Right lobe of liver (tissue), 6 donors: Measurements from ENCODE around the gene KIAA1549. TPM values are rescaled to one million over a fixed set of nuclear protein-coding genes. Genes with fewer than 3 reads are reported as not detected.

Experiments used
- ATAC-seq, 4 donors: fragments of 200-7000 bp; cut with Tn5 transposase; one replicate each; pipeline ENCODE4 v1.9.1; 2020; ENCODE audit warnings: mild to moderate bottlenecking in 4 of 4, moderate library complexity in 4 of 4
- DNase-seq, 3 donors: peaks; one replicate each; pipeline ENCODE4 v3.0.0-alpha.2; 2020
- H3K27ac ChIP-seq, 3 donors: fragments of 200-600 bp; one replicate each; pipeline ENCODE4 v1.8.0; 2022
- H3K27me3 ChIP-seq, 2 donors: fragments of 200-600 bp; one replicate each; pipeline ENCODE4 v1.8.0; 2022
- H3K36me3 ChIP-seq, 4 donors: fragments of 200-600 bp; sonication (generic) in 1 of 4; one replicate each; pipeline versions ENCODE4 v1.5.1 to v1.8.0; 2017 to 2022; ENCODE audit warnings: control low read depth in 1 of 4
- H3K4me1 ChIP-seq, 4 donors: fragments of 200-600 bp; sonication (generic) in 1 of 4; one replicate each; pipeline versions ENCODE4 v1.5.1 to v1.8.0; 2017 to 2022; ENCODE audit warnings: control low read depth in 1 of 4
- H3K4me3 ChIP-seq, 3 donors: fragments of 200-600 bp; one replicate each; pipeline ENCODE4 v1.8.0; 2022
- H3K9me3 ChIP-seq, 4 donors: fragments of 200-600 bp; sonication (generic) in 1 of 4; one replicate each; pipeline versions ENCODE4 v1.5.1 to v1.8.0; 2017 to 2022; ENCODE audit warnings: control low read depth in 1 of 4
- CTCF ChIP-seq, 4 donors: fragments of 200-600 bp in 3 of 4; fragments of 450-650 bp in 1 of 4; IDR thresholded peaks; one replicate each; pipeline versions ENCODE4 v1.5.1 to v1.8.0; 2016 to 2022; ENCODE audit warnings: antibody characterized with exemption in 4 of 4, mild to moderate bottlenecking in 2 of 4
- POLR2A ChIP-seq: fragments of 450-650 bp; IDR thresholded peaks from one replicate; pipeline ENCODE4 v1.6.1; 2017; ENCODE audit warnings: antibody characterized with exemption, mild to moderate bottlenecking
- WGBS: methylation state at CpG from one replicate; pipeline ENCODE4 v1.1.6; 2018; ENCODE audit warnings: low coverage, low lambda C conversion rate; ENCODE audit not compliant: insufficient coverage; ENCODE audit errors: missing lambda C conversion rate; 5-methylcytosine and 5-hydroxymethylcytosine counted together
- intact Hi-C, 2 donors: fragments of 100-400 bp; cut with DNase I; formaldehyde crosslinking; loops; one replicate each; pipeline versions ENCODE4 v1.11.2 to v1.14.1; 2022
- total RNA-seq, 6 experiments: library from RNA; depleted of rRNA in 2 of 6; stranded (reverse); fragments of >200 nt in 2 of 6; fragmentation: NEBNext Ultra II Directional in 3 of 6; extraction: Animal tissue kit (Norgen Biotek cat#: 25700) in 3 of 6; gene quantifications; one replicate each; pipeline versions ENCODE4 v1.1.0 to v1.2.4, GENCODE V29; 2016 to 2023
- donor health status: DM: no; HTN: yes; CAD: no.
- donor health status: DM: no; HTN: no; CAD: no.
- donor health status: DM: no; HTN: no; CAD: no.
- donor health status: DM: no; HTN: yes; CAD: no.
- donor health status: DM: no; HTN: yes; CAD: no.

KIAA1549 gene
- total RNA-seq, 6 experiments from 2014 or later: 0.56 to 1.9 (median 0.68) TPM

- Histone ChIP-seq H3K27me3 (no peaks in the 10 kb centered on the region), H3K4me1 (no peaks in the 10 kb centered on the region), H3K9me3 (no peaks in the 10 kb centered on the region), H3K27ac (no peak overlapping the region), H3K36me3 (no peaks in the 10 kb centered on the region), H3K4me3 (no peak overlapping the region)
- intact Hi-C loops: no loop called here
- WGBS: 77% methylated on average over 7 of the region's 7 CpGs
- TF ChIP-seq POLR2A (no peak), CTCF (IDR thresholded peaks at IDR 0.05) (no peak)
- ATAC-seq: no peak
- no peak for DNase-seq
Measured at GRCh38 chr7:138937484-138937883, 43.7 kb downstream of the KIAA1549 start.

GRCh38 chr7:138935465-138936011 is 45.7 kb downstream of the KIAA1549 start:
- no peak for DNase-seq
- H3K27ac ChIP-seq: no peak overlapping the region
- no peak overlapping the region for H3K4me3 ChIP-seq
- no peaks in the 10 kb centered on the region for H3K9me3 ChIP-seq
- peak in 1 of 4 donors; percentile 38 for ATAC-seq
- no peaks in the 10 kb centered on the region for H3K27me3 ChIP-seq
- H3K4me1 ChIP-seq: no peaks in the 10 kb centered on the region
- no peak for TF ChIP-seq POLR2A
- 42% methylated on average over 6 of the region's 6 CpGs for WGBS
- H3K36me3 ChIP-seq: no peaks in the 10 kb centered on the region
- intact Hi-C loops: no loop called here

GRCh38 chr7:138934861-138935260 is 46.3 kb downstream of the KIAA1549 start:
- Histone ChIP-seq H3K36me3 (no peaks in the 10 kb centered on the region), H3K27me3 (no peaks in the 10 kb centered on the region), H3K4me1 (no peaks in the 10 kb centered on the region), H3K9me3 (no peaks in the 10 kb centered on the region), H3K27ac (no peak overlapping the region), H3K4me3 (no peak overlapping the region)
- 56% methylated on average over 3 of the region's 3 CpGs for WGBS
- TF ChIP-seq CTCF (IDR thresholded peaks at IDR 0.05) (no peak), POLR2A (no peak)
- DNase-seq (no peak), ATAC-seq (no peak)
- intact Hi-C loops: no loop called here

GRCh38 chr7:138934367-138934766 is 46.8 kb downstream of the KIAA1549 start:
- Histone ChIP-seq H3K4me3 (no peak overlapping the region), H3K27ac (no peak overlapping the region), H3K4me1 (no peaks in the 10 kb centered on the region), H3K36me3 (no peaks in the 10 kb centered on the region), H3K9me3 (no peaks in the 10 kb centered on the region), H3K27me3 (no peaks in the 10 kb centered on the region)
- no peak for TF ChIP-seq CTCF (IDR thresholded peaks at IDR 0.05)
- TF ChIP-seq POLR2A: no peak
- intact Hi-C loops: no loop called here
- DNase-seq (no peak), ATAC-seq (no peak)
- WGBS: 94% methylated on average over 7 of the region's 8 CpGs

- intact Hi-C loops: no loop called here
- no peaks in the 10 kb centered on the region for H3K27me3 ChIP-seq
- DNase-seq (no peak), ATAC-seq (no peak)
- TF ChIP-seq CTCF (IDR thresholded peaks at IDR 0.05) (no peak), POLR2A (no peak)
- H3K4me3 ChIP-seq: no peak overlapping the region
- no peak overlapping the region for H3K27ac ChIP-seq
- no peaks in the 10 kb centered on the region for H3K9me3 ChIP-seq
- H3K36me3 ChIP-seq: no peaks in the 10 kb centered on the region
- H3K4me1 ChIP-seq: no peaks in the 10 kb centered on the region
- 79% methylated on average over 11 of the region's 12 CpGs for WGBS
Measured at GRCh38 chr7:138932870-138933269, 48.3 kb downstream of the KIAA1549 start.
